K562 (cell line): ENCODE data around the gene NAA40. TPM values are rescaled to one million over a fixed set of nuclear protein-coding genes. Genes with fewer than 3 reads are reported as not detected.
A peak's percentile ranks its signal among the peaks of the same experiment; 100 is the strongest.

Source experiments
- ATAC-seq: fragments of 200-7000 bp; cut with Tn5 transposase; 3 replicates; pipeline ENCODE4 v1.9.1; 2020; ENCODE audit warnings: moderate library complexity
- BruUV-seq: library from RNA; stranded (reverse); fragments of 400-500 nt; replicated peaks from 2 replicates; lab custom pipeline; 2021; lab: Mats Ljungman, UMichigan
- CTCF ChIA-PET: fragments of 300-600 bp; formaldehyde crosslinking; extraction: SDS; loops from one replicate; lab custom pipeline; 2021; ENCODE audit warnings: low intra/inter-chr PET ratio; lab: Yijun Ruan, JAX
- POLR2A ChIA-PET: fragments of 300-600, 350-650 bp; sonication (Branson Sonifier 250); formaldehyde crosslinking; extraction: SDS; loops from one replicate; lab custom pipeline; 2021; ENCODE audit warnings: antibody characterized with exemption, inconsistent platforms; lab: Yijun Ruan, JAX
- DNase-seq, 4 experiments: peaks; one replicate each; pipeline versions ENCODE4 v3.0.0 to v3.0.0-alpha.2; 2011 to 2018; ENCODE audit warnings: low spot score in 3 of 4, mixed read lengths in 3 of 4; ENCODE audit errors: extremely low read depth in 1 of 4
- FAIRE-seq: peaks from 2 replicates; lab custom pipeline; 2011; peaks lifted over from hg19 to GRCh38; lab: Jason Lieb, UNC
- H2AFZ ChIP-seq: 2 replicates; pipeline ENCODE4 v1.6.0; 2011; ENCODE audit warnings: low read depth, low read length, control low read depth, inconsistent platforms
- H3K27ac ChIP-seq: fragments of 200-600 bp; 3 replicates; pipeline ENCODE4 v1.8.0; 2011; ENCODE audit warnings: low read depth, mild to moderate bottlenecking, control low read depth, inconsistent platforms, low read length, moderate library complexity, mixed read lengths; ENCODE audit errors: extremely low read depth
- H3K27me3 ChIP-seq, 2 experiments: fragments of 300-600 bp in 1 of 2; 2 replicates in 1 of 2; 3 replicates in 1 of 2; pipeline versions ENCODE4 v1.6.0 to v1.8.0; 2011; ENCODE audit warnings: inconsistent platforms in 2 of 2, low read length in 2 of 2, mild to moderate bottlenecking in 1 of 2, mixed read lengths in 1 of 2, moderate library complexity in 1 of 2; ENCODE audit not compliant: control insufficient read depth in 2 of 2, insufficient read depth in 2 of 2
- H3K36me3 ChIP-seq: fragments of 300-600 bp; 3 replicates; pipeline ENCODE4 v1.8.0; 2011; ENCODE audit warnings: mild to moderate bottlenecking, low read length, inconsistent platforms; ENCODE audit not compliant: control insufficient read depth, insufficient read depth
- H3K4me1 ChIP-seq, 2 experiments: fragments of 200-600 bp in 1 of 2; replicated peaks in 1 of 2; 2 replicates in 1 of 2; 3 replicates in 1 of 2; pipeline versions ENCODE4 v1.5.1 to v1.8.0; 2011; ENCODE audit warnings: inconsistent platforms in 2 of 2, low read length in 2 of 2, mild to moderate bottlenecking in 1 of 2, mixed read lengths in 1 of 2, moderate library complexity in 1 of 2; ENCODE audit not compliant: control insufficient read depth in 2 of 2, insufficient read depth in 2 of 2
- H3K4me2 ChIP-seq: 2 replicates; pipeline ENCODE4 v1.6.1; 2011; ENCODE audit warnings: low read length, control low read depth, inconsistent platforms, mixed read lengths; ENCODE audit not compliant: insufficient read depth
- H3K4me3 ChIP-seq: fragments of 200-600 bp; sonication (generic), shearing (Covaris generic); 2 replicates; pipeline ENCODE4 v1.5.1; 2016; ENCODE audit warnings: control low read depth, inconsistent platforms
- H3K79me2 ChIP-seq: fragments of 200-600 bp; 3 replicates; pipeline ENCODE4 v1.8.0; 2011; ENCODE audit warnings: low read length, inconsistent platforms; ENCODE audit not compliant: control insufficient read depth, insufficient read depth
- H3K9ac ChIP-seq, 2 experiments: 2 replicates each; pipeline versions ENCODE4 v1.6.0 to v1.6.1; 2011; ENCODE audit warnings: low read depth in 2 of 2, low read length in 2 of 2, control low read depth in 1 of 2, inconsistent platforms in 1 of 2, mild to moderate bottlenecking in 1 of 2, mixed read lengths in 1 of 2; ENCODE audit not compliant: insufficient read depth in 1 of 2
- H3K9me1 ChIP-seq: one replicate; pipeline ENCODE4 v1.6.0; 2011; ENCODE audit warnings: inconsistent platforms, mild to moderate bottlenecking, low read length, moderate library complexity; ENCODE audit not compliant: control insufficient read depth, insufficient read depth
- H3K9me3 ChIP-seq: replicated peaks from 2 replicates; pipeline ENCODE4 v1.5.1; 2011; ENCODE audit warnings: low read depth, low read length, inconsistent platforms; ENCODE audit not compliant: control insufficient read depth, insufficient read depth
- H4K20me1 ChIP-seq: replicated peaks from 2 replicates; pipeline ENCODE4 v1.6.1; 2011; ENCODE audit warnings: low read length, inconsistent platforms, mixed read lengths; ENCODE audit not compliant: control insufficient read depth, insufficient read depth
- CBX2 ChIP-seq: fragments of 200-600 bp; sonication (generic); IDR thresholded peaks from one replicate; pipeline ENCODE4 v1.6.1; 2012; ENCODE audit warnings: mild to moderate bottlenecking, low read length, inconsistent platforms; ENCODE audit not compliant: insufficient read depth, poor library complexity, severe bottlenecking
- CBX3 ChIP-seq, 2 experiments: IDR thresholded peaks; 1 replicate in 1 of 2; 2 replicates in 1 of 2; pipeline ENCODE4 v1.6.1; 2012; ENCODE audit warnings: inconsistent platforms in 2 of 2, low read length in 2 of 2, borderline replicate concordance in 1 of 2, control low read depth in 1 of 2
- EZH2 ChIP-seq: IDR thresholded peaks from 2 replicates; pipeline ENCODE4 v1.6.1; 2012; ENCODE audit warnings: low read depth, mild to moderate bottlenecking, inconsistent platforms, low read length, borderline replicate concordance
- POLR2G ChIP-seq: fragments of 200-400 bp; formaldehyde crosslinking; IDR thresholded peaks from 2 replicates; pipeline ENCODE4 v1.6.1; 2017; ENCODE audit warnings: low read depth, mild to moderate bottlenecking, antibody characterized with exemption, low read length, moderate library complexity
- RBM22 ChIP-seq: fragments of 200-400 bp; formaldehyde crosslinking; IDR thresholded peaks from 2 replicates; pipeline ENCODE4 v1.6.1; 2018; ENCODE audit warnings: low read length, low read depth; ENCODE audit not compliant: poor library complexity, severe bottlenecking
- SMAD1 ChIP-seq: fragments of 150-350 bp; IDR thresholded peaks from 2 replicates; pipeline ENCODE4 v1.6.1; 2014; ENCODE audit warnings: low read length, low read depth; ENCODE audit not compliant: partially characterized antibody
- SMARCA4 ChIP-seq: fragments of 450-650 bp; IDR thresholded peaks from 2 replicates; pipeline ENCODE4 v1.6.1; 2016
- SMARCC2 ChIP-seq: fragments of 450-650 bp; IDR thresholded peaks from 2 replicates; pipeline ENCODE4 v1.6.1; 2017; ENCODE audit warnings: antibody characterized with exemption, moderate library complexity, mild to moderate bottlenecking, low read depth
- ZNF778 ChIP-seq: fragments of 450-650 bp; formaldehyde crosslinking; IDR thresholded peaks from 2 replicates; pipeline ENCODE4 v1.4.0; 2020; ENCODE audit warnings: mild to moderate bottlenecking, moderate library complexity
- WGBS: fragments of 100-300 bp; shearing (Covaris generic); methylation state at CpG from one replicate; pipeline ENCODE4 v1.1.6; 2016; ENCODE audit warnings: low coverage, mixed read lengths; ENCODE audit not compliant: insufficient coverage; ENCODE audit errors: missing lambda C conversion rate; 5-methylcytosine and 5-hydroxymethylcytosine counted together
- in situ Hi-C: fragments of 300-500 bp; cut with MboI; formaldehyde crosslinking; loops from 4 replicates; pipeline ENCODE4 v1.15.0; 2018; ENCODE audit warnings: inconsistent platforms, mixed read lengths
- intact Hi-C: fragments of 100-400 bp; cut with micrococcal nuclease; formaldehyde crosslinking; loops from 2 replicates; pipeline ENCODE4 v1.14.2; 2022
- polyA plus RNA-seq, 8 experiments: library from polyadenylated mRNA; depleted of rRNA in 4 of 8; stranded (reverse) in 5 of 8; unstranded in 3 of 8; fragments of >200 nt; fragmentation: Nextera tagmentation in 2 of 8; fragmentation: Illumina TruSeq in 1 of 8; extraction: Ambion mirVana in 2 of 8; extraction: Trizol in 1 of 8; gene quantifications; 2 replicates each; pipeline versions ENCODE4 v1.2.1 to v1.2.3, GENCODE V29; 2011 to 2014; ENCODE audit warnings: inconsistent platforms in 1 of 8, missing spikeins in 1 of 8
- total RNA-seq, 7 experiments: library from RNA; depleted of rRNA in 6 of 7; stranded (reverse); fragments of >200 nt in 6 of 7; fragmentation: Illumina TruSeq in 2 of 7; extraction: Trizol in 2 of 7; gene quantifications; 2 replicates each; pipeline versions ENCODE4 v1.2.1 to v1.2.3, GENCODE V29; 2011 to 2021; ENCODE audit warnings: low replicate concordance in 1 of 7
- TF ChIP-seq, protein P1 (sequence below): fragments of 250-450 bp; sonication (Bioruptor Pico); IDR thresholded peaks from 2 replicates; pipeline ENCODE4 v1.4.0; 2020; ENCODE audit warnings: mild to moderate bottlenecking, moderate library complexity, borderline replicate concordance

Gene NAA40
- total and polyA plus RNA-seq, 9 of the 15 experiments (the other 6 are each of a cell fraction or from before 2014, with no cell fraction given), result 6.2 to 39.0 (median 23.1) TPM

DNA sequence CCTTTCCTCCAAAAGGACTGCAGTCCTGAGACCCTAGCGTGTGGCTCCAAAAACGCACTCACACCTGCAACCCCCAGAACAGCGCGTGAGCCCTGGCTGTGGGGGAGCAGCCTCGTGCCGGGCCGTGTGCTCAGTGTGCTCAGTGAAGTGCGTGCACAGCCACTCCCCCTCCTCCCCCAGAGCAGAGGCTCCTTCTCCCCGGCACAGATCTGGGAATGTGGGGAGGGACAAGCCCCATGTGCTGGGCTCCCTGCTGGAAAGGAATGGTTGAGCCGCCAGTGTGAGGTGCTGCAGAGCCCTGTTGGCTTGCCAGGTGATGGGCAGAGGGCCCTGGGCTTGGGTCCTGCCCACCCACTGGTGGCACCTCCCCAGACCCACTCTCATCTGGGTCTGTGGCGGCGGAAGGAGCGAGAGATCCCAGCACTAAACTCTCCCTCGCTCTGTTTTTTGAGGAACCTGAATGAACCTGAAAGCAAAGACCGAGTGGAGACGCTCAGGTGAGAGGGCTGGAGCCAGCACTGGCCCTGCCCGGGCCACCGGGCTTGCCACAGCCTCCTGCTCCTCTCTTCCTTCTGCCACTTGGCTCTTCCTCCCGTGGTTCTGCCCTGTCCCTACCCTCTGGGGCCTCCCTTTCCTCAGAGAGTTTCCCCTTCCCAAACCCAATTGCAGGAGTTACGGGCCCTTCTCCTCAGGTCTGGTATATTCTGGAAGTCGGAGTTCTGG, 30.8 kb upstream of the NAA40 start:
- no peak for ATAC-seq
- no peaks in the 10 kb centered on the region for H3K79me2 ChIP-seq
- peak overlapping the region in 1 of 2 experiments; percentile 65; a peak in 2 of 4 replicates for H3K9ac ChIP-seq
- POLR2A ChIA-PET, result no interaction called here
- peaks cover 66% of the 10 kb centered on the region; the same call in 2 of the 3 replicates for H3K36me3 ChIP-seq
- WGBS, result 88% methylated on average over 18 of the region's 21 CpGs
- H3K4me3 ChIP-seq, result no peak overlapping the region
- H3K27me3 ChIP-seq, result no peaks in the 10 kb centered on the region
- no peak for FAIRE-seq
- peak in 1 of 4 experiments; percentile 13 for DNase-seq
- no peaks in the 10 kb centered on the region for H3K9me3 ChIP-seq
- peaks cover 0 to 36% of the 10 kb centered on the region in 2 experiments; a peak in 2 of 5 replicates for H3K4me1 ChIP-seq
- BruUV-seq, result no TSS peak
- H2AFZ ChIP-seq, result no peak overlapping the region
- intact Hi-C loops (no loop called here), in situ Hi-C loops (no loop called here)
- no peak overlapping the region for H3K4me2 ChIP-seq
- H3K27ac ChIP-seq, result no peak overlapping the region
- TF ChIP-seq POLR2G (peak; percentile 37), SMAD1 (no peak)
- H3K9me1 ChIP-seq, result no peaks in the 10 kb centered on the region
- H4K20me1 ChIP-seq, result 0 out of 2 replicates have a peak, but pooled peaks cover 4% of the 10 kb centered on the region
- CTCF ChIA-PET, result no interaction called here

- no peaks in the 10 kb centered on the region for H3K27me3 ChIP-seq
- BruUV-seq, result TSS peak; percentile 23
- H3K79me2 ChIP-seq, result no peaks in the 10 kb centered on the region
- peaks cover 59% of the 10 kb centered on the region; the same call in 2 of the 3 replicates for H3K36me3 ChIP-seq
- H3K9ac ChIP-seq, result peak overlapping the region in 1 of 2 experiments; percentile 65; a peak in 2 of 4 replicates
- H2AFZ ChIP-seq, result no peak overlapping the region
- H3K27ac ChIP-seq, result no peak overlapping the region
- FAIRE-seq, result no peak
- DNase-seq, result peak in 1 of 4 experiments; percentile 36
- no peak overlapping the region for H3K4me2 ChIP-seq
- no peak for ATAC-seq
- intact Hi-C loops (no loop called here), in situ Hi-C loops (no loop called here)
- no peak overlapping the region for H3K4me3 ChIP-seq
- CTCF ChIA-PET, result no interaction called here
- H3K9me1 ChIP-seq, result no peaks in the 10 kb centered on the region
- H3K9me3 ChIP-seq, result no peaks in the 10 kb centered on the region
- POLR2A ChIA-PET, result no interaction called here
- peaks cover 0 to 35% of the 10 kb centered on the region in 2 experiments; a peak in 2 of 5 replicates for H3K4me1 ChIP-seq
- 90% methylated on average over 27 of the region's 46 CpGs for WGBS
- 0 out of 2 replicates have a peak, but pooled peaks cover 4% of the 10 kb centered on the region for H4K20me1 ChIP-seq
- TF ChIP-seq SMARCC2 (no peak), SMARCA4 (no peak), RBM22 (peak; percentile 78), ZNF778 (CRISPR knock-in tag) (no peak), EZH2 (no peak), POLR2G (peak; percentile 27; the same call in 1 of the 2 replicates), CBX3 (IDR thresholded peaks at IDR 0.05; ENCODE audit: borderline replicate concordance in 1 of 2, low read length in 2 of 2) (no peak), CBX2 (no peak)
- TF ChIP-seq, protein P1, sequence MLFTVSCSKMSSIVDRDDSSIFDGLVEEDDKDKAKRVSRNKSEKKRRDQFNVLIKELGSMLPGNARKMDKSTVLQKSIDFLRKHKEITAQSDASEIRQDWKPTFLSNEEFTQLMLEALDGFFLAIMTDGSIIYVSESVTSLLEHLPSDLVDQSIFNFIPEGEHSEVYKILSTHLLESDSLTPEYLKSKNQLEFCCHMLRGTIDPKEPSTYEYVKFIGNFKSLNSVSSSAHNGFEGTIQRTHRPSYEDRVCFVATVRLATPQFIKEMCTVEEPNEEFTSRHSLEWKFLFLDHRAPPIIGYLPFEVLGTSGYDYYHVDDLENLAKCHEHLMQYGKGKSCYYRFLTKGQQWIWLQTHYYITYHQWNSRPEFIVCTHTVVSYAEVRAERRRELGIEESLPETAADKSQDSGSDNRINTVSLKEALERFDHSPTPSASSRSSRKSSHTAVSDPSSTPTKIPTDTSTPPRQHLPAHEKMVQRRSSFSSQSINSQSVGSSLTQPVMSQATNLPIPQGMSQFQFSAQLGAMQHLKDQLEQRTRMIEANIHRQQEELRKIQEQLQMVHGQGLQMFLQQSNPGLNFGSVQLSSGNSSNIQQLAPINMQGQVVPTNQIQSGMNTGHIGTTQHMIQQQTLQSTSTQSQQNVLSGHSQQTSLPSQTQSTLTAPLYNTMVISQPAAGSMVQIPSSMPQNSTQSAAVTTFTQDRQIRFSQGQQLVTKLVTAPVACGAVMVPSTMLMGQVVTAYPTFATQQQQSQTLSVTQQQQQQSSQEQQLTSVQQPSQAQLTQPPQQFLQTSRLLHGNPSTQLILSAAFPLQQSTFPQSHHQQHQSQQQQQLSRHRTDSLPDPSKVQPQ, result no peak
Measured at GRCh38 chr11:63908631-63909401, 30.0 kb upstream of the NAA40 start.
